PC-3 (cell line): ENCODE data around the gene LITAF. TPM values are rescaled to one million over a fixed set of nuclear protein-coding genes. Genes with fewer than 3 reads are reported as not detected.

Experiments
- ATAC-seq: fragments of 200-7000 bp; cut with Tn5 transposase; 2 replicates; pipeline ENCODE4 v1.9.1; 2020; ENCODE audit warnings: mild to moderate bottlenecking, moderate library complexity
- BruUV-seq: library from RNA; stranded (reverse); fragments of 400-500 nt; replicated peaks from 2 replicates; lab custom pipeline; 2021; lab: Mats Ljungman, UMichigan
- CTCF ChIA-PET: fragments of 300-600 bp; sonication (Branson Sonifier 250); formaldehyde crosslinking; loops from one replicate; lab custom pipeline; 2022; ENCODE audit warnings: antibody characterized with exemption; lab: Charles Lee
- POLR2A ChIA-PET: fragments of 300-600 bp; sonication (Branson Sonifier 250); formaldehyde crosslinking; loops from one replicate; lab custom pipeline; 2022; ENCODE audit warnings: antibody characterized with exemption; ENCODE audit not compliant: unreplicated experiment; lab: Charles Lee
- DNase-seq: peaks from one replicate; pipeline ENCODE4 v3.0.0-alpha.2; 2015
- H2AFZ ChIP-seq: fragments of 300-600 bp; sonication (generic); 2 replicates; pipeline ENCODE4 v1.6.0; 2016; ENCODE audit warnings: antibody characterized with exemption, low read length
- H3F3A ChIP-seq: fragments of 300-600 bp; sonication (generic); one replicate; pipeline ENCODE4 v1.6.0; 2017; ENCODE audit warnings: antibody characterized with exemption, low read length, control low read depth, mild to moderate bottlenecking; ENCODE audit not compliant: unreplicated experiment
- H3K27ac ChIP-seq: fragments of 300-600 bp; sonication (generic); 2 replicates; pipeline ENCODE4 v1.5.1; 2016; ENCODE audit warnings: mild to moderate bottlenecking, low read length
- H3K27me3 ChIP-seq: fragments of 300-600 bp; sonication (generic); 2 replicates; pipeline ENCODE4 v1.6.1; 2016; ENCODE audit warnings: low read length, mixed read lengths
- H3K36me3 ChIP-seq: fragments of 300-600 bp; sonication (generic); 2 replicates; pipeline ENCODE4 v1.6.1; 2016; ENCODE audit warnings: low read depth, mixed run types, low read length, mixed read lengths
- H3K4me1 ChIP-seq: fragments of 300-600 bp; sonication (generic); 2 replicates; pipeline ENCODE4 v1.5.1; 2016; ENCODE audit warnings: low read length; ENCODE audit not compliant: insufficient read depth
- H3K4me2 ChIP-seq: fragments of 300-600 bp; sonication (generic); 2 replicates; pipeline ENCODE4 v1.6.0; 2016; ENCODE audit warnings: low read length
- H3K4me3 ChIP-seq: fragments of 300-600 bp; sonication (generic); 2 replicates; pipeline ENCODE4 v1.5.1; 2016; ENCODE audit warnings: mild to moderate bottlenecking, low read length, mixed read lengths
- H3K79me2 ChIP-seq: fragments of 300-600 bp; sonication (generic); 2 replicates; pipeline ENCODE4 v1.6.1; 2017; ENCODE audit warnings: low read length, mixed read lengths
- H3K9ac ChIP-seq: fragments of 300-600 bp; sonication (generic); 2 replicates; pipeline ENCODE4 v1.6.0; 2016; ENCODE audit warnings: mild to moderate bottlenecking, low read length
- H3K9me2 ChIP-seq: fragments of 300-600 bp; sonication (generic); replicated peaks from 2 replicates; pipeline ENCODE4 v1.6.1; 2016; ENCODE audit warnings: mixed run types, low read length, mixed read lengths
- H3K9me3 ChIP-seq: fragments of 300-600 bp; sonication (generic); 2 replicates; pipeline ENCODE4 v1.6.1; 2016; ENCODE audit warnings: low read length, mixed read lengths
- H4K20me1 ChIP-seq: fragments of 300-600 bp; sonication (generic); 2 replicates; pipeline ENCODE4 v1.6.1; 2016; ENCODE audit warnings: low read length, mixed read lengths
- CTCF ChIP-seq: fragments of 300-600 bp; sonication (generic); conservative IDR thresholded peaks from 2 replicates; pipeline ENCODE4 v1.5.1; 2017; ENCODE audit warnings: antibody characterized with exemption, low read depth, mild to moderate bottlenecking, low read length
- EZH2 ChIP-seq: fragments of 300-600 bp; sonication (generic); IDR thresholded peaks from one replicate; pipeline ENCODE4 v1.6.1; 2017; ENCODE audit warnings: antibody characterized with exemption, mild to moderate bottlenecking, low read length; ENCODE audit not compliant: unreplicated experiment
- EZH2phosphoT487 ChIP-seq: fragments of 300-600 bp; sonication (generic); IDR thresholded peaks from 2 replicates; pipeline ENCODE4 v1.6.1; 2018; ENCODE audit warnings: mild to moderate bottlenecking, antibody characterized with exemption, low read length, borderline replicate concordance
- intact Hi-C: fragments of 100-400 bp; cut with micrococcal nuclease; formaldehyde crosslinking; loops from 2 replicates; pipeline ENCODE4 v1.9.0; 2023
- total RNA-seq: library from RNA; depleted of rRNA; stranded (reverse); fragments of >200 nt; gene quantifications from 2 replicates; pipeline ENCODE4 v1.2.3, GENCODE V29; 2014

LITAF gene
- total RNA-seq, 1 experiment from 2014 or later = 13.1 TPM

DNA sequence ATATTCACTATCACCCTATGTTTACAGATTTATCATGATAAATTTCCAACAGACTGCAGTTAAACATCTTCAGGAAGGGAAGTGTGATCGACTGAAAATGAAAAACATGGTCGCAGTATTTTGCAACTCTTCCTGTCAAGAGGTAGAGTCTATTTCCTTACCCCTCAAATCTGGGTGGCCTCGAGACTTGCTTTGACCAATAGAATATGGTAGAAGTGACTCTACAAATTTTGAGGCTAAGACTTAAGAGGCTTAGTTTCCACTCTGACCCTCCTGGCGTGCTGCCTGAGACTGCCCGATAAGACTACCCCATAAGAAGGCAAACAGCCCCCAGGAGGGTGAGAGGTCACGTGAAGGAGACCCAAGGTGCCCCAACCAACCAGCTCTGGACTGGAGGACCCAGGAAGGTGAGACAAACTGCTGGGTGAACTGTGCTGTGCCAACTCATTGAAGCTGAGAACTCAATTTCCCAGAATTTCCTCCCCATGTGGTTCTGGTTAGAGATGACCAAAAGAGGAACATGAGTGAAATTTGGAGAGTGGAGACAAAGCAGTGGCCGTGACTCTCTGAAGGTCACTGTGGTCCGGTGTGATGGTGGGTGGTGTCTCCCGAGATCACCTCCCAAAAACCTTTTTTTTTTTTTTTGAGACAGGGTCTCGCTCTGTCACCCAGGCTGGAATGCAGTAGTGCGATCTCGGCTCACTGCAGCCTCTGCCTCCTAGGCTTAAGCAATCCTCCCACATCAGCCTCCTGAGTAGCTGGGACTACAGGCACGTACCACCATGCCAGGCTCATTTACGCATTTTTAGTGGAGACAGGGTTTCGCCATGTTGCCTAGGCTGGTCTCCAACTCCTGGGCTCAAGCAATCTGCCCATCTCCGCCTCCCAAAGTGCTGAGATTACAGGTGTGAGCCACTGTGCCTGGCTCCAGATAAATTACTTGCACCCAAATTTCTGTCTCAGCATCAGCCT is 38.2 kb upstream of the LITAF start:
- Histone ChIP-seq H3F3A (no peaks in the 10 kb centered on the region), H3K36me3 (no peaks in the 10 kb centered on the region), H3K9me2 (no peaks in the 10 kb centered on the region), H3K27me3 (no peaks in the 10 kb centered on the region), H3K4me2 (no peak overlapping the region), H3K4me3 (no peak overlapping the region), H3K27ac (no peak overlapping the region), H3K9me3 (no peaks in the 10 kb centered on the region), H3K4me1 (peaks cover 14% of the 10 kb centered on the region), H4K20me1 (no peaks in the 10 kb centered on the region), H3K9ac (no peak overlapping the region), H2AFZ (no peak overlapping the region), H3K79me2 (no peaks in the 10 kb centered on the region)
- POLR2A ChIA-PET = no interaction called here
- no peak for DNase-seq
- CTCF ChIA-PET = no interaction called here
- intact Hi-C loops = no loop called here
- no peak for ATAC-seq
- TF ChIP-seq EZH2 (no peak), CTCF (no peak), EZH2phosphoT487 (no peak)
- no TSS peak for BruUV-seq

- Histone ChIP-seq H3K9me2 (no peaks in the 10 kb centered on the region), H2AFZ (no peak overlapping the region), H3K4me2 (no peak overlapping the region), H3K27me3 (no peaks in the 10 kb centered on the region), H3K9me3 (no peaks in the 10 kb centered on the region), H3K4me1 (peaks cover 14% of the 10 kb centered on the region), H4K20me1 (no peaks in the 10 kb centered on the region), H3K36me3 (no peaks in the 10 kb centered on the region), H3F3A (no peaks in the 10 kb centered on the region), H3K9ac (no peak overlapping the region), H3K4me3 (no peak overlapping the region), H3K79me2 (no peaks in the 10 kb centered on the region), H3K27ac (no peak overlapping the region)
- DNase-seq (no peak), ATAC-seq (no peak)
- ChIA-PET POLR2A (no interaction called here), CTCF (no interaction called here)
- no TSS peak for BruUV-seq
- intact Hi-C loops = no loop called here
- TF ChIP-seq CTCF (no peak), EZH2 (no peak), EZH2phosphoT487 (no peak)
Observed at GRCh38 chr16:11624205-11624604, 37.5 kb upstream of the LITAF start.
